ENCODE results near the gene GDAP2.

- TF ChIP-seq CTCF (IDR thresholded peaks at IDR 0.05), result no peak
- TF ChIP-seq POLR2A (IDR thresholded peaks at IDR 0.05), result no peak
Measured at GRCh38 chr1:117930173-117930447, 689 bp upstream of the GDAP2 start.

Measured in thyroid gland (tissue), 4 donors.